ENCODE data around the gene KRTAP10-6.

DNA sequence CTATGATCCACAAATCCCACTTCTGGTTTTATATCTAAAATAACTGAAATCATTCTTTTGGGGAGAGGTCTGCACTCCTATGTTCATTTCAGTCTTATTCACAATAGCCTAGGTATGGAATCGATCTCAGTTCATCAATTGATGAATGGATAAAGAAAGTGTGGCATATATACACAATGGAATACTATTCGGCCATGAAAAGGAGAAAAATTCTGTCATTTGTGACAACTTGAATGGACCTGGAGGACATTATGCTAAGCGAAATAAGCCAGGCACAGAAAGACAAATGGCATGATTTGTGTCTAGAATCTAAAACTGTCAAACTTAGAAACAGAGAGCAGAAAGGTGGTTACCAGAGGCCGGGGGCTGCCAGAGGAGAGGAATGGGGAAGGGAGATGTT lies 14.2 kb upstream of the KRTAP10-6 start:
- TF ChIP-seq, protein P1, sequence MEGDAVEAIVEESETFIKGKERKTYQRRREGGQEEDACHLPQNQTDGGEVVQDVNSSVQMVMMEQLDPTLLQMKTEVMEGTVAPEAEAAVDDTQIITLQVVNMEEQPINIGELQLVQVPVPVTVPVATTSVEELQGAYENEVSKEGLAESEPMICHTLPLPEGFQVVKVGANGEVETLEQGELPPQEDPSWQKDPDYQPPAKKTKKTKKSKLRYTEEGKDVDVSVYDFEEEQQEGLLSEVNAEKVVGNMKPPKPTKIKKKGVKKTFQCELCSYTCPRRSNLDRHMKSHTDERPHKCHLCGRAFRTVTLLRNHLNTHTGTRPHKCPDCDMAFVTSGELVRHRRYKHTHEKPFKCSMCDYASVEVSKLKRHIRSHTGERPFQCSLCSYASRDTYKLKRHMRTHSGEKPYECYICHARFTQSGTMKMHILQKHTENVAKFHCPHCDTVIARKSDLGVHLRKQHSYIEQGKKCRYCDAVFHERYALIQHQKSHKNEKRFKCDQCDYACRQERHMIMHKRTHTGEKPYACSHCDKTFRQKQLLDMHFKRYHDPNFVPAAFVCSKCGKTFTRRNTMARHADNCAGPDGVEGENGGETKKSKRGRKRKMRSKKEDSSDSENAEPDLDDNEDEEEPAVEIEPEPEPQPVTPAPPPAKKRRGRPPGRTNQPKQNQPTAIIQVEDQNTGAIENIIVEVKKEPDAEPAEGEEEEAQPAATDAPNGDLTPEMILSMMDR (IDR thresholded peaks at IDR 0.05; ENCODE audit: control extremely low read depth in 1 of 3, insufficient read depth in 1 of 3, low read depth in 1 of 3, low read length in 3 of 3): no peak
- no peak for TF ChIP-seq TEAD4 (IDR thresholded peaks at IDR 0.05; ENCODE audit: low read depth, low read length)
